HG03378 (cell line): Measurements from ENCODE around the gene WDR91.
"Not testable (repeated sequence)": the region's sequence is repeated elsewhere in the genome, so short reads cannot be mapped to it uniquely, and the experiment has no call there.

Source experiments
- ATAC-seq: cut with Tn5 transposase; IDR thresholded peaks from one replicate; pipeline ENCODE4 v1.9.1; 2021; ENCODE audit warnings: mild to moderate bottlenecking, moderate library complexity; ENCODE audit not compliant: unreplicated experiment

Gene WDR91

GRCh38 chr7:135181261-135181928 is 29.9 kb downstream of the WDR91 start:
- no peak for ATAC-seq

DNA sequence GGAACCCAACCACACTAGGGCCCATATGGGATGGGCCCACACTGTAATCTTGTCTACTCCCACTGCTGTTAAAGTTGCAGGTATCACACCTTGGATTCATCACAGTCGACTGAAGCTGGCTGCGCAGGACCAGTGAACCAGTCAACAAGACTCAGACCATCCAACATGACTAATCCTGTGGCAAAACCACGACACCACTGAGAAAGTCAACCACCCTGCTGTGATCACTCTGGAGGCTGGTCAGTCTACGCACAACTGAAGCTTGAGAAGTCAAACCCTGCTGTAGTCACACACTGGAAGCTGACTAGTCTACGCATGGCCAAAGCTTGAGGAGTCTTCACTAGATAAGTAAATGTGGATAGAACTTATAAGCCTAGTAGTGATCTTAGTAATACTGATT is 31.2 kb downstream of the WDR91 start:
- no peak for ATAC-seq

DNA sequence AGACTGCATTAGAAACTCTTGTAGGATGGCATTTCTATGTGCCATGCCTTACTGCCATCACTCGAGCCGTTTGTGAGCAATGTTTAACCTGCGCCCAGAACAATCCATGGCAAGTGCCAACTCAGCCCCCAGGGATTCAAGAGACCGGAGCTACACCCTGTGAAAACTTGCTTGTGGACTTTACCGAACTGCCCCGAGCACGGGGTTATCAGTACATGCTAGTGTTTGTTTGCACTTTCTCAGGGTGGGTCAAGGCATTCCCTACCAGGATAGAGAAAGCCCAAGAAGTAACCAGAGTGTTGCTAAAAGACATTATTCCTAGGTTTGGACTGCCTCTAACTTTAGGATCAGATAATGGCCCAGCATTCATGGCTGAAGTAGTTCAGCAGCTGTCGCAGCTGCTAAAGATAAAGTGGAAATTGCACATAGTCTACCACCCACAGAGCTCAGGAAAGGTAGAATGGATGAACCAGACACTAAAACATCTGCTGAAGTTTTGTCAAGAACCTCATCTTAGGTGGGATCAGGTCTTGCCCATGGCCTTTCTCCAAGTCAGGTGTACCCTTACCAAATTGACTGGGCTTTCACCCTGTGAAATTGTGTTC is 31.9 kb downstream of the WDR91 start:
- ATAC-seq, result no peak

GRCh38 chr7:135178364-135178763 is 33.0 kb downstream of the WDR91 start:
- ATAC-seq, result no peak

- ATAC-seq, result no peak
These were observed 34.2 kb downstream of the WDR91 start for GRCh38 chr7:135177028-135177696.

DNA sequence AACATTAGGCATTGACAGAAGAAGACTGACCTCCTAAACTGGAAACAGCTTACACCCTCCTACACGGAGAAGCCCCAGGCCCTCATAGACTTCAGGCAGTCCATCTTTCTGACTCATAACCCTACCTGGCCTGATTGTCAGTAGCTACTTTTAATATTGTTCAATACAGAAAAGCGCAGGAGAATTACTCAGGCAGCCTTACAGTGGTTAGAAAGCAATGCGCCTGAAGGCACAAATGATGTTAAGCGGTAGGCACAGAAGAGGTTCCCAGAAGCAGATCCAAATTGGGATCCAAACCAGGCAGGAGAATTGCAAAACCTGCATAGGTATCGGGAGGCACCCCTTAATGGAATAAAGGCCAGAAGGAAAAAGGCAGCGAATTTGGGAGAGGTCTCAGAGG is 35.4 kb downstream of the WDR91 start:
- no peak for ATAC-seq

- ATAC-seq, result no peak
These were observed 36.4 kb downstream of the WDR91 start for GRCh38 chr7:135174941-135175340.

- ATAC-seq, result not testable (repeated sequence)
These were observed 37.4 kb downstream of the WDR91 start for GRCh38 chr7:135173916-135174315.

GRCh38 chr7:135171581-135172291 is 39.6 kb downstream of the WDR91 start:
- ATAC-seq, result not testable (repeated sequence)

DNA sequence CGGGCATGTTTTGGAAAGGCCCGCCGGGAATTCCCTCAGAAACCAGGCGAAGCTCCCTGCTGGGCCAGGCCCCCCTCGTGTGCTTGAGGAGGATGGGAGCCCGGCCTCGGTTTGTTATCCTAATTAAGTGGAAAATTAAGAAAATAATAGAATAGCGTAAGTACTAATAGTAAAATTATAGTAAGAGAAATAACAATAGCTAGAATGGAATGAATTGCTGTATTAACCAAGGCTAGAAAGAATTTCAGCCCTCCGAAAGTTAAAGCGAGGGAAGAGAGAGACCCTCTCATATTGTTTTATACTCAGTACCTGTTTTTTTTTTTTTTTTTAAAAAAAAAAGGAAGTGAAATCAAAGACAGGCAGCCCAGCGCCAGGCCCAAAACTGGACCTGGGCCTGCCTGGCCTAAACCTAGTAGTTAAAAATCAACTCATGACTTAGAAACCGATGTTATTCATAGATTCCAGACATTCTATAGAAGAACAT is 40.3 kb downstream of the WDR91 start:
- peak; percentile 40 for ATAC-seq

GRCh38 chr7:135170274-135170997 is 40.9 kb downstream of the WDR91 start, which contains the start of gene CYREN:
TSS of gene CYREN (minus strand) at chr7:135170707. CDS start at chr7:135168922, 1,785 bp downstream.
- peak; percentile 54 for ATAC-seq

DNA sequence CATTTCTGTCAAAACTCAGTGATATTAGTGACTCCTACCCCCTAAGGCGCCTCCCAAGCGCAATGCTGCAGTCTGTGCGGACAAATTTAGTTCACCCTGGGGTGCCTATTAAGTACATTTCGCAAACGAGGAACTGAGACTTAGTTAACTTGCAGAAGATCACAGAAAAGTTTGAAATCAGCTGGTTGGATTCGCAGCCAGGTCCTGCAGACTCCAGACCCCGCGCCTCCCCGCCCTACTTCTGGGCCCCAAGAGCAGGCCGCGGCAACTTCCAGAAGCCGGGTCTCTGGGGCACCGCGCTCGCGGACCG is 41.4 kb downstream of the WDR91 start:
- peak; percentile 1 for ATAC-seq

GRCh38 chr7:135169141-135169963 is 42.0 kb downstream of the WDR91 start:
- ATAC-seq, result peak; percentile 52

GRCh38 chr7:135168489-135169140 is 42.7 kb downstream of the WDR91 start:
- ATAC-seq, result no peak

GRCh38 chr7:135168001-135168400 is 43.3 kb downstream of the WDR91 start:
- no peak for ATAC-seq

GRCh38 chr7:135167365-135167917 is 43.9 kb downstream of the WDR91 start:
- no peak for ATAC-seq

- ATAC-seq, result no peak
These were observed 44.9 kb downstream of the WDR91 start for GRCh38 chr7:135166338-135166990.

GRCh38 chr7:135165862-135166261 is 45.5 kb downstream of the WDR91 start:
- no peak for ATAC-seq
